Tibial artery (tissue), 4 donors: ENCODE results near the gene TMEM9.

ENCODE experiments used
- DNase-seq, 2 donors: peaks; one replicate each; pipeline ENCODE4 v3.0.0-alpha.2; 2019
- H3K27ac ChIP-seq, 2 donors: fragments of 200-600 bp; sonication (generic) in 1 of 2; 1 replicate in 1 of 2; 2 replicates in 1 of 2; pipeline ENCODE4 v1.5.1; 2018 to 2019; ENCODE audit warnings: mild to moderate bottlenecking in 1 of 2
- H3K27me3 ChIP-seq, 2 donors: fragments of 200-600 bp; sonication (generic) in 1 of 2; one replicate each; pipeline versions ENCODE4 v1.5.1 to v1.6.0; 2016 to 2019
- H3K36me3 ChIP-seq, 3 donors: fragments of 200-600 bp; sonication (generic) in 2 of 3; one replicate each; pipeline ENCODE4 v1.5.1; 2016 to 2019; ENCODE audit warnings: mild to moderate bottlenecking in 2 of 3
- H3K4me1 ChIP-seq, 4 donors: fragments of 200-600 bp; sonication (generic) in 2 of 4; 1 replicate in 3 of 4; 2 replicates in 1 of 4; pipeline ENCODE4 v1.5.1; 2016 to 2019
- H3K4me3 ChIP-seq, 2 donors: fragments of 200-600 bp; sonication (generic) in 1 of 2; 1 replicate in 1 of 2; 2 replicates in 1 of 2; pipeline ENCODE4 v1.5.1; 2018 to 2019; ENCODE audit warnings: mild to moderate bottlenecking in 2 of 2
- H3K9me3 ChIP-seq, 3 donors: fragments of 200-600 bp; sonication (generic) in 1 of 3; one replicate each; pipeline ENCODE4 v1.5.1; 2016 to 2019
- intact Hi-C: fragments of 100-400 bp; cut with DNase I; formaldehyde crosslinking; loops from one replicate; pipeline ENCODE4 v1.15.0; 2023; ENCODE audit warnings: low total_unique reads
- TF ChIP-seq, protein P1 (sequence below), 2 experiments: fragments of 200-600 bp in 1 of 2; fragments of 450-650 bp in 1 of 2; IDR thresholded peaks; one replicate each; pipeline ENCODE4 v1.5.1; 2017 to 2019; ENCODE audit warnings: antibody characterized with exemption in 2 of 2, mild to moderate bottlenecking in 1 of 2, moderate library complexity in 1 of 2

The TMEM9 gene

DNA sequence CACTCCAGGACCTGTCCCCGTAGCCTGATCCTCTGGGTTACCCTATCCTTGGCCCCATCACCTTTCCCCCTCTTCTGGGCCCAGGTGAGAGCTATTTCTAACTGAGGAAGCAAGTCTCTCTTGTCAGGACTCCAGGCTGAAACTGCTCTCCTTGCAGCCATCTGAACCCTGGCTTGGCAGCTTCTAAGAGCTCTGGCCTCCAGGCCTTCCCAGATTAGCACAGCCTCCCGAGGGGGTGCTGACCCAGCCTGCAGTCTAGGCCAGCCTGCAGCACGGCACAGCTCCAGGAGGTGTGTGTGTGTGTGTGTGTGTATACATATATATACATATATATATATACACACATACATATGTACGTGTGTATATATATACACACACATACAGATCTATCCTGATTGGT, 59.4 kb downstream of the TMEM9 start:
- intact Hi-C loops = no loop called here
- no peaks in the 10 kb centered on the region for H3K9me3 ChIP-seq
- TF ChIP-seq, protein P1, sequence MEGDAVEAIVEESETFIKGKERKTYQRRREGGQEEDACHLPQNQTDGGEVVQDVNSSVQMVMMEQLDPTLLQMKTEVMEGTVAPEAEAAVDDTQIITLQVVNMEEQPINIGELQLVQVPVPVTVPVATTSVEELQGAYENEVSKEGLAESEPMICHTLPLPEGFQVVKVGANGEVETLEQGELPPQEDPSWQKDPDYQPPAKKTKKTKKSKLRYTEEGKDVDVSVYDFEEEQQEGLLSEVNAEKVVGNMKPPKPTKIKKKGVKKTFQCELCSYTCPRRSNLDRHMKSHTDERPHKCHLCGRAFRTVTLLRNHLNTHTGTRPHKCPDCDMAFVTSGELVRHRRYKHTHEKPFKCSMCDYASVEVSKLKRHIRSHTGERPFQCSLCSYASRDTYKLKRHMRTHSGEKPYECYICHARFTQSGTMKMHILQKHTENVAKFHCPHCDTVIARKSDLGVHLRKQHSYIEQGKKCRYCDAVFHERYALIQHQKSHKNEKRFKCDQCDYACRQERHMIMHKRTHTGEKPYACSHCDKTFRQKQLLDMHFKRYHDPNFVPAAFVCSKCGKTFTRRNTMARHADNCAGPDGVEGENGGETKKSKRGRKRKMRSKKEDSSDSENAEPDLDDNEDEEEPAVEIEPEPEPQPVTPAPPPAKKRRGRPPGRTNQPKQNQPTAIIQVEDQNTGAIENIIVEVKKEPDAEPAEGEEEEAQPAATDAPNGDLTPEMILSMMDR (IDR thresholded peaks at IDR 0.05) = no peak
- no peaks in the 10 kb centered on the region for H3K36me3 ChIP-seq
- no peak overlapping the region for H3K4me3 ChIP-seq
- no peak for DNase-seq
- H3K27ac ChIP-seq = no peak overlapping the region
- H3K27me3 ChIP-seq = peaks cover 0 to 7% of the 10 kb centered on the region in 2 donors
- H3K4me1 ChIP-seq = no peaks in the 10 kb centered on the region

DNA sequence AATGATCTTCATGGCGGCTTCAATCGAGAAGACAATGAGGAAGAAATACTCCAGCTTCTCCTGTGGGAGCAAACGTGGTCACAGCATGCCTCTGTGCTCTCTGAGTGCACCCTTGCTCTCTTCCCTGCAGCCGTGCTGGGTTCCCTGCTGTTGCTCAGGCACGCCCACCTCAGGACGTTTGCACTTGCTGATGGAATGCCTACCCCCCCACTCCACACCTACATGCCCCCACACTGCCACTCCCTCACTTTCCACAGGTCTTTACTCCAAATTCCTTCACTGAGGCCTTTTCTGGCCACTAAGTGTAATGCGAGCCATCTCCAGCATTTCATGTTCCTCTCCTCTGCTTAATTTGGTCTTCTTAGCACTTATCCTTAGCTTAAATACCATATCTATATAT, 60.3 kb downstream of the TMEM9 start:
- peaks cover 0 to 12% of the 10 kb centered on the region in 2 donors for H3K27me3 ChIP-seq
- H3K36me3 ChIP-seq = no peaks in the 10 kb centered on the region
- H3K4me1 ChIP-seq = no peaks in the 10 kb centered on the region
- intact Hi-C loops = no loop called here
- no peak overlapping the region for H3K27ac ChIP-seq
- DNase-seq = no peak
- TF ChIP-seq, protein P1 (IDR thresholded peaks at IDR 0.05) = no peak
- no peaks in the 10 kb centered on the region for H3K9me3 ChIP-seq
- H3K4me3 ChIP-seq = no peak overlapping the region

DNA sequence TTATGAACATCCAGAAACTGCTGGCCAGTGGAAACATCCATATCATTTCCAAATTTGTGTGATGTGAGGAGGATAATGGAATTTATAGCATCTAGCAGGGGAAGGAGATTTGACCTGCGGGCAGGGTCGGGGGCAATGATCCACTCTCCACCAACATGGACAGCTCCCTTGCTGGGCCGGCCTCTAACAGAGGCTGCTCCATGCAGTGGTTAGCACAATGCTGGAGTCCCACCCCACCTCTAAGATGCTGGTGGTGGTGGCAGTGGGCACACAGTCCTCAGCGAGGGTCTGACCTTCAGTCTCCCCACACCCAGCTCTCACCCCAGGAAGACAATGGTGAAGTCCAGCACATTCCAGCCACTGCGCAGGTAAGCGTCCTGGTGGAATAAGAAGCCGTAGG, 60.7 kb downstream of the TMEM9 start:
- Histone ChIP-seq H3K9me3 (no peaks in the 10 kb centered on the region), H3K27me3 (peaks cover 0 to 15% of the 10 kb centered on the region in 2 donors), H3K27ac (no peak overlapping the region), H3K4me1 (no peaks in the 10 kb centered on the region), H3K36me3 (no peaks in the 10 kb centered on the region), H3K4me3 (no peak overlapping the region)
- no peak for DNase-seq
- TF ChIP-seq, protein P1 (IDR thresholded peaks at IDR 0.05) = no peak
- intact Hi-C loops = no loop called here

DNA sequence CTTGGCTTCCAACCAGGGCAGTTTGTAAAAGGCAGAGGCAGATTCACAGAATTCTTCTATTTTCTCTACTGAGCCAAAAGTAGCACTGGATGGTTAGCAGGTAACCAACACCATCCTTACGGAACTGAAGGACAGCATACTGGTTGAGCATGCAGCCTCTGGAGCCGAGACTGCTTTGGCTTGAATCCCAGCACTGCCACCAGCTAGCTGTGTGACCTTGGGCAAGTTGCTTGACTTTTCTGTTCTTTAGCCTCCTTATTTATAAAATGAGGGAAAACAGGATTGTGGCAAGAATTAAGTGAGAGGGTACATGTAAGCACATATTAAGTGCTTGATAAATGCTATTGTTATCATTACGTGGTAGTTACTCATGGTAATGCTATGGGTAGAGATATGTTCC, 61.5 kb downstream of the TMEM9 start:
- intact Hi-C loops = no loop called here
- H3K4me1 ChIP-seq = no peaks in the 10 kb centered on the region
- no peak overlapping the region for H3K27ac ChIP-seq
- DNase-seq = no peak
- no peaks in the 10 kb centered on the region for H3K36me3 ChIP-seq
- H3K4me3 ChIP-seq = no peak overlapping the region
- H3K27me3 ChIP-seq = peaks cover 0 to 15% of the 10 kb centered on the region in 2 donors
- no peaks in the 10 kb centered on the region for H3K9me3 ChIP-seq
- TF ChIP-seq, protein P1 (IDR thresholded peaks at IDR 0.05) = no peak

DNA sequence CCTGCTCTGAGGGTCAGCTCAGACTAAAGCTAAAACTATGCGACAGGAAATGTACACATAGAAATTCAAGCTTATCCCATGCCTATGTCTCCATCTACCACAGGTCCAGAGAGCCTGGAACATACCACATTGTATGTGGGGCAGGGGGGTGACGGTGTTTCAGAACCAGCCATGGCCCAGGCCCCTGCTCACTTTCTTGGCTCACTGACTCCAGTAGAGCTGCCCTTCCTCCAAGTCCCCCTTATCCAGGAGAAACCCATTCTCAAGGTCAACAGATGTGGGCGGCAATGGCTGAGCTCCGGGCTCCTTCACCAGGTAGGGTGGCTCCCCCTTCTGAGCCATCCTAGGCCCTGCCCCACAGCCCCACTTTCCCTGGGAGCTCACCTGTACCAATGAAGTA, 63.0 kb downstream of the TMEM9 start:
- Histone ChIP-seq H3K36me3 (no peaks in the 10 kb centered on the region), H3K4me3 (no peak overlapping the region), H3K9me3 (no peaks in the 10 kb centered on the region), H3K4me1 (no peaks in the 10 kb centered on the region), H3K27ac (no peak overlapping the region), H3K27me3 (peaks cover 0 to 15% of the 10 kb centered on the region in 2 donors)
- intact Hi-C loops = no loop called here
- DNase-seq = no peak
- TF ChIP-seq, protein P1 (IDR thresholded peaks at IDR 0.05) = no peak

DNA sequence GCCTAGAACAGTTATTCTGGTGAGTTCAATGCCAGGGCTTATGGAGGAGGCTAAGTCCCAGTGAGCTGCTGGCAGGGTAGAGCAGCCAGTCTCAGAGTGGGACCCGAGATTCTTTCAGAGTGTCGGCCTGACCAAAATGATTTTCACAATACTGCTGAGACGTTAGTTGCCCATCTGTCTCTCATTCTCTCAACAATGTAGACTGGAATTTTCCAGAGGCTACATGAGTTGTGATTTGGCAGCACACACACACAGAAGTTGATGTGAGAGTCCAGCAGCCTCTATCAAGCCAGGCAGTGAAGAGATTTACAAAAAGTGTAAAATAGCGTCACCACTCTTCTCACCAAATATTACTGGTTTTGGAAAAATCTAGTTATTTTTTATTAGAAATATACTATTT, 63.7 kb downstream of the TMEM9 start:
- Histone ChIP-seq H3K9me3 (no peaks in the 10 kb centered on the region), H3K4me3 (no peak overlapping the region), H3K4me1 (no peaks in the 10 kb centered on the region), H3K36me3 (no peaks in the 10 kb centered on the region), H3K27me3 (peaks cover 0 to 17% of the 10 kb centered on the region in 2 donors), H3K27ac (no peak overlapping the region)
- intact Hi-C loops = no loop called here
- DNase-seq = no peak
- TF ChIP-seq, protein P1 (IDR thresholded peaks at IDR 0.05) = no peak
